ENCODE data around the gene NCL. TPM values are rescaled to one million over a fixed set of nuclear protein-coding genes. Genes with fewer than 3 reads are reported as not detected.

NCL gene
- total and polyA plus RNA-seq, 2 of the 13 experiments (the other 11 are each of a cell fraction or from before 2014, with no cell fraction given), result 105 to 779 TPM

GRCh38 chr2:231411831-231412617 is 52.3 kb downstream of the NCL start (continued):
- TF ChIP-seq, protein P1, sequence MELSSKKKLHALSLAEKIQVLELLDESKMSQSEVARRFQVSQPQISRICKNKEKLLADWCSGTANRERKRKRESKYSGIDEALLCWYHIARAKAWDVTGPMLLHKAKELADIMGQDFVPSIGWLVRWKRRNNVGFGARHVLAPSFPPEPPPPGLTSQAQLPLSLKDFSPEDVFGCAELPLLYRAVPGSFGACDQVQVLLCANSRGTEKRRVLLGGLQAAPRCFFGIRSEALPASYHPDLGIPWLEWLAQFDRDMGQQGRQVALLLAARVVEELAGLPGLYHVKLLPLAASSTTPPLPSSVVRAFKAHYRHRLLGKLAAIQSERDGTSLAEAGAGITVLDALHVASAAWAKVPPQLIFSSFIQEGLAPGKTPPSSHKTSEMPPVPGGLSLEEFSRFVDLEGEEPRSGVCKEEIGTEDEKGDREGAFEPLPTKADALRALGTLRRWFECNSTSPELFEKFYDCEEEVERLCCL (CRISPR knock-in tag; IDR thresholded peaks at IDR 0.05; ENCODE audit: borderline replicate concordance), result no peak
- TF ChIP-seq POLR2G (IDR thresholded peaks at IDR 0.05; ENCODE audit: low read depth, low read length), result no peak
- TF ChIP-seq ZNF879 (CRISPR knock-in tag; IDR thresholded peaks at IDR 0.05), result no peak
- TF ChIP-seq ZNF562 (CRISPR knock-in tag; IDR thresholded peaks at IDR 0.05; ENCODE audit: borderline replicate concordance), result no peak
- 0 out of 2 replicates have a peak, but pooled peaks have one; percentile 27 for TF ChIP-seq KMT2A (CRISPR knock-in tag; IDR thresholded peaks at IDR 0.05)
- no peak for TF ChIP-seq NFE2L1 (CRISPR knock-in tag; IDR thresholded peaks at IDR 0.05; ENCODE audit: borderline replicate concordance)
- no peak for TF ChIP-seq FOXO4 (CRISPR knock-in tag; conservative IDR thresholded peaks at IDR 0.05)
- TF ChIP-seq CBX1 (IDR thresholded peaks at IDR 0.05; ENCODE audit: low read depth), result no peak
- TF ChIP-seq NFAT5 (CRISPR knock-in tag; IDR thresholded peaks at IDR 0.05), result no peak
- no peak for TF ChIP-seq ZNF576 (CRISPR knock-in tag; IDR thresholded peaks at IDR 0.05)
- TF ChIP-seq ZBTB33 (CRISPR knock-in tag; IDR thresholded peaks at IDR 0.05), result no peak

Data from HepG2 (cell line).